HG03135 (cell line): Measurements from ENCODE around the gene SCAF1.

ENCODE experiments used
- ATAC-seq: cut with Tn5 transposase; IDR thresholded peaks from one replicate; pipeline ENCODE4 v1.9.1; 2021; ENCODE audit warnings: mild to moderate bottlenecking, moderate library complexity; ENCODE audit not compliant: unreplicated experiment

The SCAF1 gene

GRCh38 chr19:49665351-49666119, 23.5 kb downstream of the SCAF1 start, which contains the start of the genes BCL2L12 and IRF3:
Gene BCL2L12 (plus strand): TSS chr19:49665933. CDS start chr19:49666693, 760 bp downstream.
Gene IRF3 (minus strand): TSS chr19:49665857. CDS start chr19:49664838, 1,019 bp downstream.
- peak; percentile 68 for ATAC-seq

- ATAC-seq = no peak
Observed at GRCh38 chr19:49666120-49666444, 24.1 kb downstream of the SCAF1 start.

DNA sequence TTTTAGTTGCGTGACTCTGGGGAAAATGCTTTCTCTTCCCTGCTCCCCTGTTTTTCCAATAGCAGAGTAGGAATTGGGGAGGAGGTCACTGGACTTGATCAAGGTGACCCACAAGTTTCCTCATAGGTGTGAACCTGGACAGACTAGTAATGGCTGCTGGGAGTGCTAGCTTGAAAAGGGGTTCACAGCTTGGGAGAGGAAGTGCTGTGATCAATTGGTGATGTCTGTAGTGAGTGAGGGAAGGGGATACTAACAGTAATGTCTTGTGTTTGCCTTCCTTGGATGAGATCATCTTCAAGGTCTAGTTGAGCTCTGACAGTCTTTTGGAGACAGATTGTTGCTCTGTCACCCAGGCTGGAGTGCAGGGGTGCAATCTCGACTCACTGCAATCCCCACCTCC, 25.5 kb downstream of the SCAF1 start:
- ATAC-seq = no peak

- no peak for ATAC-seq
Observed at GRCh38 chr19:49669516-49669915, 27.5 kb downstream of the SCAF1 start.

GRCh38 chr19:49672131-49672919, 30.3 kb downstream of the SCAF1 start:
- no peak for ATAC-seq

DNA sequence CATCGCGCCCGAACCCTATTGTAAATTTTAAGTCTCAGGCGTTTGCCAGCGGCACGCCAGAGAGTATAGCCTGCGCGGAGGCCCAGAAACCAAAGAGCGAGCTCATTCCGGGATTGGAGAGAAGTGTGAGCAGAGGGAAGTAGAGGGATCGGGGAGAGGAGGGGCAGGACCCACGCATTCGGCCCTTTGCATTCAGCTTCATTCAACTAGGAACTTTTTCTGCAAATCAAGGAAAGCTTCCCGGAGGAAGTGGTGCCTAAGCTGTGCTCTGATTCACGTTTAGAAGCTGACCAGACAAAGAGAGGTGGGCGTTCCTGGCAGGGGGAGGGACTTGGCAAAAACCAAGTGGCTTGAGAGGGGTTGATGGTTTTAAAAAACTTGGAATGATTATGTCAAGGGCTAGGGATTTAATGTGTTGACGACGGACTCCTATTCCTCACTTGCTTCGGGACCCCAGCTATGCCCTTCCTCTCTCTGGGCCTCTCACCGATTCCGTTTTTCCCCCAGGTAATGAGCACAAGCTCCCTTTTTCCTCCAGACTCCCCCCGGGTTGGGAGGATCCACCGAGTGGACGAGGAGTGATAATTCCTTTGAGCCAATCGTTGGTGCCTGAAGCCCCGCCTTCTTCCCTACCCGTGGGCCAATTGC, 34.3 kb downstream of the SCAF1 start:
- ATAC-seq = peak; percentile 22

- ATAC-seq = peak; percentile 60
Observed at GRCh38 chr19:49676784-49677230, 34.8 kb downstream of the SCAF1 start.

DNA sequence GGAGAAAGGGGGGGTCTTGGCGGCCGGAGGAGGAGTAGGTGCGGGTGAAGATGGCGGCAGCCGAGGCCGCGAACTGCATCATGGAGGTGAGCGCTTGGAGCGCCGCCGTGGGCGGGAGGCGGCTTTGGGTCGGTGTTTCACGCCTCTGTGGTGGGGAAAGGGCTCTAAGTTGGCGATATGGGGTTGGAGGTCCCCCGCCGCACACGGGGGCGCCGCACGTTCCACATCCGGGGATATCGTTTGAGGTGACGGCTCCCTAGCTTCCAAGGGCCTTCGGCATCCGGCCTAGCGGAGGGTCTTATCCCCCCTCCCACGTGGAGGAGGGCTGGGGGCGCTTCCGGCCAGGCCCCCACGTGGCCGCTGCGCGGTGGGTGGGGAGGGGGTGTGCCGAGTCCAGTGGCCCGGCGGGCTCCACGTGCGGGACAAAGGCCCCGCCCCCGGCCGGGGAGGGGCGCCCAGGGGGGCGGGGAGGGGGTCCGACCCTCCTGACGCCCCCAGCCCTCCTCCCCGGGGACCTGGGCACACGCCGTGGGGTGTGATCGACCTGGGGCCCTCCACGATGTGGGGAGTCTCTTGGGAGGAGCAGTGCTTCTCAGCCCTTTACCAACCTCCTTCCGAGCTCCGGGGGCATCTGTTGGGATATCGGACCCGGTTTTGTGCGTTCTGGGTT, 35.4 kb downstream of the SCAF1 start, which contains the start of gene PRMT1:
Gene PRMT1 (plus strand): TSS at position 41 of the 670 bp plus-strand sequence. CDS start 10 bp downstream, at position 51.
- no peak for ATAC-seq

GRCh38 chr19:49677901-49678674, 36.1 kb downstream of the SCAF1 start:
- no peak for ATAC-seq

- no peak for ATAC-seq
Observed at GRCh38 chr19:49678985-49679770, 37.2 kb downstream of the SCAF1 start.

DNA sequence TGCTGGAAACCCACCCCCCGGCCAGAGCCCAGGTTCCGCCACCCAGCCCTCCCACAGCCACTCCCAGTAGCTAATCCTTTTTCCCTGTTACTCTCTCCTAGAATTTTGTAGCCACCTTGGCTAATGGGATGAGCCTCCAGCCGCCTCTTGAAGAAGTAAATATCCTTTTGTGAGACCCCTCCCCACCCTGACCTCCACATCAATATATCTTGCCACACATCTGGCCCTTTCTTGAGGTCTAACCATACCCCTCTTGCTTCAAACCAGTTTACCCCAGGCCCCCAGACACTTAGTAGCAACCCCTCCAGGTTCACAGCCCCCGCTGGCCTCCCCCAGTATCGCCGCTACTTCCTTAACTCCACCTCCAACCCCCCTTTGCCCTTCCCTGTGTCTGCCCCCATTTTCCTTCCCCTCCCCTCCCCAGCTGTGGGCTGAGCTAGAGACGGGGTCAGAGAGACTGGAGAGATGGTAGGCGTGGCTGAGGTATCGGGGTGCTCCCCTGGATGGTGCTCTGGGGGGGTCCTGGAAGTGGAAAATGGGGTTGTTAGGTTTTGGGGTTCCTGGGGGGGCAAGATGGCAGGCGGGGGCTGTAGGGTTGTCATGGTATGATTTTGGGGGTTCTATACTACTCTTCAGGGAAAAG, 37.9 kb downstream of the SCAF1 start:
- ATAC-seq = no peak

DNA sequence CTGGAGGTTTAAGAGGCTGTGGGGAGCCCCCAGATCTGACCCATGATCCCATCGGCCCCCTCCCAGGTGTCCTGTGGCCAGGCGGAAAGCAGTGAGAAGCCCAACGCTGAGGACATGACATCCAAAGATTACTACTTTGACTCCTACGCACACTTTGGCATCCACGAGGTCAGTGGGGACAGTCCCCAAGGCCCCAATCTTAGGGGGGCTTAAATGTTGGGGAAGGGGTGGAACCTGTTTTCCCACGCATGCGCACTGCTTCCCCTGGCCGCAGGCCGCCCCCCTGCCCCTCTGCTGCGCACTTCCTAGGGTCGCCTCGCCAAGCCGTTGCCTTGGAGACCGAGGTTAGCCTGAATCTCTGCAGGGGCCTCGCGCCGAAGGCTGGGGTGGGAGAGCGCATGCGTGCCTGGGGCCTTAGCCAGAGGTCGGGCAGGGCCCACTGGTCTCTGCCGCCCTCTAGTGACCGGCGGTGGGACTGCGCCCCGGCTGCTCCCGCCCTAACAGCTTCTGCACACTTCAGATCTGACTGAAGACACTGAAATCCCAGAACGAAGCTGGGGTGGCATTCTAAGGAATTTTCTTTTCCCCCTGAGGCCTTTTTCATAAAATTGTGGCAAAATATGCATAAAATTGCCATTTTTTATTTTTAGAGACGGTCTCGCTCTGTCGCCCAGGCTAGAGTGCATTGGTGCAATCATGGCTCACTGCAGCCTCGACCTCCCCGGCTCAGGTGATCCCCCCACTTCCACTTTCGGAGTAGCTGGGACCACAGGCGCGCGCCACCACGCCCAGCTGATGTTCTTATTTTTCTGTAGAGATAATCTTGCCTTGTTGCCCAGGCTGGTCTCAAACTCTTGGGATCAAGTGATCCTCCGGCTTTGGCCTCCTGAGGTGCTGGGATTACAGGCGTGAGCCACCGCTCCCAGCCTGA, 38.7 kb downstream of the SCAF1 start:
- no peak for ATAC-seq

DNA sequence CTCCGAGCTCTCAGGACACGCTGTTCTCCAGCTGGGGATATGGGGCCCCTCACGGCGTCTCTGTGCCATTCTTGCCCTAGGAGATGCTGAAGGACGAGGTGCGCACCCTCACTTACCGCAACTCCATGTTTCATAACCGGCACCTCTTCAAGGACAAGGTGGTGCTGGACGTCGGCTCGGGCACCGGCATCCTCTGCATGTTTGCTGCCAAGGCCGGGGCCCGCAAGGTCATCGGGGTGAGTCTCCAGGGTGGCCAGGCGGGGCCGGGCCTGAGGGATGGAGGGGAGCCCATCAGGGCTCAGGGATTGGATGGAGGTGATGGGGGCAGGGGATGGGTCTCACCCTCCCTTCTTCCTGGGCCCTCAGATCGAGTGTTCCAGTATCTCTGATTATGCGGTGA, 39.8 kb downstream of the SCAF1 start:
- ATAC-seq = no peak

GRCh38 chr19:49682274-49682673, 40.3 kb downstream of the SCAF1 start:
- ATAC-seq = no peak

DNA sequence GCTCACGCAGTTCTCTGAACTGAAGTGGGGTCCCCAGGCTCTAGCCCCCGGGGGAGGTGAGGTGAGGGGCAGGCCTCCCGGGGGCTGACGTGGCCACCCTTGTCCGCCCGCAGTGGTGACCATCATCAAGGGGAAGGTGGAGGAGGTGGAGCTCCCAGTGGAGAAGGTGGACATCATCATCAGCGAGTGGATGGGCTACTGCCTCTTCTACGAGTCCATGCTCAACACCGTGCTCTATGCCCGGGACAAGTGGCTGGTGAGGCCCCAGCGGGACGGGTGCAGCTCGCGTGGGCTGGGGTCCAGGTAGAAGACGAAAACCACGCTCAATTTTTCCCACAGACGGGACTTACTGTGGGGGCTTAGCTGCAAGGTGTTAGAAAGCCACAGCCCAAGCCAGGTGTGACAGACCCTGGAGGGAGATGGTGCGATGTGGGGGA, 41.8 kb downstream of the SCAF1 start:
- ATAC-seq = no peak

- no peak for ATAC-seq
Observed at GRCh38 chr19:49684251-49684982, 42.4 kb downstream of the SCAF1 start.

- ATAC-seq = no peak
Observed at GRCh38 chr19:49684983-49685553, 43.1 kb downstream of the SCAF1 start.
